Measurements from ENCODE around the gene TRIM71.

Gene TRIM71

DNA sequence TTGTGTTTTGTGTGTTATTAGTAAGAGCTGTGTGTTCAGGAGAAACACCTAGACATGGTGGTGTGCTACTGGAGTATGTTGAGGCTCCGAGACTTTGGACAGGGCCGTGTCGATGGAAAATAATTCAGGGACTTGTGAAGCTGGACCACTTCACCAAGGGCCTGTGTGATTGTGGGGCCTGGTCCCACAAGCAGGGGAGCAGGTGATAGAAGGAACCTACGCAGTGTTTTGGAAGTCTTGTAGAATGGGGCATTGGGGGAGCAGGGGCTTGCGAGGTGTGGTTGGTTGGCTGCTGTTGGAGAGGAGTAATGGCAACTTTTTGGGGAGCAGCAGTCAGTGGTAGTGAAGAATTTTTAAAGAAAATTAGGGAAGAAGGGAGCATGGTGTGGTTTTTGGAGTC, 48.7 kb downstream of the TRIM71 start:
- no peak for DNase-seq (ENCODE audit: low read depth)

- DNase-seq (ENCODE audit: low read depth) = no peak
These were observed 50.2 kb downstream of the TRIM71 start for GRCh38 chr3:32867954-32868353.

DNA sequence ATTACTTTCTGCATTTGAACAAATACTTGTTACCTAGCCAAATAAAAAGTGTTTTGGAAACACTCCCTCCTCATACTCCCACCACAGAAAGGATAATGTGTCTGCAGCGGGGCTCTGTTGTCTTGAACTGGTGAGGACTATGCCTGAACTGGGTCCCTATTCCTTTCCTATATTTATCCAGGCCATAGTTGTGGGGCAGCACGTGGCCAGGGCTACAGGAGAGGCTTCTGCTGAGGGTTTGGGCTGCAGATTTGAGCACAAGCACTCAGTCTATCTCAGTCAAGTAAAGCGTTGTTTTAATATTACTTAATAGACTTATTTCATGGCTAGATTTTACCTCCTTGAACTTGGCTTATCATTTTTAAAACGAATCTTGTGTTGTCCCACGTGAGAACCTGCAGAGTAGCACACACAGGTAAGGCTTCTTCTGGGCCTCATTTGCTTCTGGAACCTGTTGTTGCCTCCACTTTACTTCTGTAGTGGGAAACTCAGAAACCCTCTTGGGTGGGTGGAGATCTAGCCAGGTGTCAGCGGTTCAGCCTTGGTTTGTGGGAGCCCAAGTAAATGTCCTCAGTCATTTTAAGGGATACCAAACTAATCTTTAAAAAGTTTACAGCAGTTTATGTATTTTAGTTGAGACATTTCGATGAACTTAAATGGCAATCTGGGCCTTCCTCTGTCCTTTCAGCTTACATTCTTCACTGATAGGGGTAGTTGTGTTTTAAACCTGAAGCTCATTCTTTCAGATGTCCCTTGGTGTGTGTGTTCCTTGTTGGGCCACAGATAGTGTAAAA, 51.1 kb downstream of the TRIM71 start:
- DNase-seq (ENCODE audit: low read depth) = no peak

DNA sequence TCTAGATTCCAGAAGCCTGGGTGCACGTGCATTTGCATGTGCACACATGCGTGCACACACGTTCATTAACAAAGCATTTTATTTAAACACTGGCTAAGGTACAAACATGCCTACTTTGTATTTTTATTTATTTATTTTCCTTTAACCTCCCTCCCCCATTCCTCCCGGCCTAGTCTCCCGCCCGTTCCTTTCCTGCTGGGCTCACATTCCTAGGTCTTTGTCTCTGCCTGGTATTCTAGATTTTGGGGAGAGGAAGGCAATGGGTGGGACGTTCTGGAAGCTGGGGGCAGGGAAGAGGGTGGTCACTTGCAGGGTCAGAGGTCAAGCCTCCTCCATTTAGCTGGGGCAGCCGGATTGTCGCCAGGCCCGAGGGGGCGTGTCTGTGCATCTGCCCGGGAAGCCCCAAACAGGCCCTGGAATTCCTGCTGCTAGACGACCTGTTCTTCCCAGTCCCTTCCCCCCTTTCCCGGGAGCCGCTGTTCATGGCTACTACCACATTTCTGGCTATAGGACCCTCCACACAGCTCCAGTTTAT, 51.8 kb downstream of the TRIM71 start:
- no peak for DNase-seq (ENCODE audit: low read depth)

- no peak for DNase-seq (ENCODE audit: low read depth)
These were observed 52.7 kb downstream of the TRIM71 start for GRCh38 chr3:32870373-32871095.

GRCh38 chr3:32871273-32871672, 53.5 kb downstream of the TRIM71 start:
- no peak for DNase-seq (ENCODE audit: low read depth)

- DNase-seq (ENCODE audit: low read depth) = no peak
These were observed 54.9 kb downstream of the TRIM71 start for GRCh38 chr3:32872487-32873382.

DNA sequence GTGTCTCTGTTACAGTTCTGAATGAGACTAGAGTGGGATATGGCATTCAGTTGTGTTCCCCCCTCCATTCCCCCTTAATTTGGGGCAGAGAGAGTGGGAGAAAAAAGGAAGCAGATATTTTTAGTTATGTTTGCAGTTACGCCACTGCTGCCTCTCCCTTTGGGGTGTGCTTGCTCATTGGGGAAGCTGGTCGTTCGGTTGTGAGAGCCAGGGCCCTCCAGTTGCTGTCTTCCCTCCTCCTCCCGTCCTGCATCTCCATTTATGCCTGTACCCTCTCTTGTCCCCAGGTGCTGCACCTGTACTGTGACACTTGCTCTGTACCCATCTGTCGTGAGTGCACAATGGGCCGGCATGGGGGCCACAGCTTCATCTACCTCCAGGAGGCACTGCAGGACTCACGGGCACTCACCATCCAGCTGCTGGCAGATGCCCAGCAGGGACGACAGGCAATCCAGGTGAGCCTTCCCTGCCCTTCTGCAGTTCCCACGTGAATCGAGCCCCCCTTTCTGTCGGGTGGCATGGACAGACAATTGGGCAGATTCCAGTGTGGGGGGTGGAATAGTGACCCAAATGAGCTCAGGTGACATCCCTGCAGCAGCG, 55.8 kb downstream of the TRIM71 start:
- no peak for DNase-seq (ENCODE audit: low read depth)

DNA sequence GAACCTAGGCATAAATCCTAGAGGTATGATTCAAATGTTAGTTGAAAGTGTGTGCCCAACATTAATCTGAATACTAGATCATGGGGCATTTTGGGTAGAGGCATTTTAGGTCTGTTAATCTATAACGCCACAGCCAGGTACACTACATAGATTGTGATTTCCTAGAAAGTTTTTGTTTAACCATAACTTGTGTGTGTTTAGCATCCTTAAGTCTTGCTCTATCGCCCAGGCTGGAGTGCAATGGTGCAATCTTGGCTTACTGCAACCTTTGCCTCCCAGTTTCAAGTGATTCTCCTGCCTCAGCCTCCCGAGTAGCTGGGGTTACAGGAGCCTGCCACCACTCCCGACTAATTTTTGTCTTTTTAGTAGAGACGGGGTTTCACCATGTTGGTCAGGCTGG, 59.1 kb downstream of the TRIM71 start:
- DNase-seq (ENCODE audit: low read depth) = no peak

DNA sequence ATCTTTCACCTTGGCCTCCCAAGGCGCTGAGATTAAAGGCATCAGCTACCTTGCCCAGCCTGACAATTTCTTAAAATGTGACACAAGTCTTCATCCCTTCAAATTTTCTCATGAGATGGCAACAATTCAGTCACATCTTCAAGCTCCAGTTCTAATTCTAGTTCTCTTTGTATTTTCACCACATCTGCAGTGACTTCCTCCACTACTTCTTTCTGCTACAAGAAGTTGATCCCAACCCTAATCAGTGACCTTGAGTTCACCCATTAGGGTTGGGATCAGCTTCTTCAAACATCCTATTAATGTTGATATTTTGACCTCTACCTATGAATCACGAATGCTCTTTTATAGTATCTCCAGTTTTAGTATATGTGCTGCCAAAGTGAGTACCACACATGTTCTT, 59.8 kb downstream of the TRIM71 start:
- DNase-seq (ENCODE audit: low read depth) = no peak

- DNase-seq (ENCODE audit: low read depth) = no peak
These were observed 62.4 kb downstream of the TRIM71 start for GRCh38 chr3:32880225-32880624.

DNA sequence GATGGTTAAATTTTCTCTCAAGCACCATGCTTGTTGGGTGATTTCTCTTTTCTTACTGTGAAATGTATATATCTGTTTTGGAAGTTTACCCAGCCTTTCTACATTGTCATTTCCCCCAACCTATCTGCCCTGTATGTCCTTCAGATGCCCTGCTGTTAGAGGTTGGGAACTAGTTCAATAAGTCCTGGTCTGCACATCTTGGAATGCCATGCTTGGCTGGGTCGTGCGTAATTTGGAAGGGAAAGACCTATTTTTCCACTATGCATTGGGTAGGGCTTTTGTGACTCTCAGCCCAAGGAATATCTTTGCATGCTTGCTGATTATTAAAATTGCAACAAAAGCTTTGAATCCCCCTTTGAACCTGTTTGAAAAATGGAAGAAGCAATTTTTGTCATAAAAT, 63.8 kb downstream of the TRIM71 start:
- DNase-seq (ENCODE audit: low read depth) = no peak

DNA sequence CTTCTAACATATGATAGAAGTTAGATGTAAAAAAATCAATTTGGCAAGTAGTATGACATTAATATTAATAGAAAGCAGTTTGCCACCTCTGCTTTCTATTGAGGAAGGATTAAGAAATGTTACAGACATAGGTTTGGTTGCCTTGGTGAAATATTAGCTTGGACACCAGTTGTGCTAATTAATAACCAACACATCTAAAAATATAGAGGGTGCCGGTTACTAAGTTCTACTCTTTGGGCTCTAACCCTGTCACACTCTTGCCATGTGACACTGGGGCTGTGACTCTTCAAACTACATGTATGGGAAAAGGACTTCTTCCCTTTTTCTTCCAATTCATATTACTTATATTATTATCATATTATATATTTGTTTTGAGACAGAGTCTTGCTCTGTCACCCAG, 64.4 kb downstream of the TRIM71 start:
- no peak for DNase-seq (ENCODE audit: low read depth)

DNA sequence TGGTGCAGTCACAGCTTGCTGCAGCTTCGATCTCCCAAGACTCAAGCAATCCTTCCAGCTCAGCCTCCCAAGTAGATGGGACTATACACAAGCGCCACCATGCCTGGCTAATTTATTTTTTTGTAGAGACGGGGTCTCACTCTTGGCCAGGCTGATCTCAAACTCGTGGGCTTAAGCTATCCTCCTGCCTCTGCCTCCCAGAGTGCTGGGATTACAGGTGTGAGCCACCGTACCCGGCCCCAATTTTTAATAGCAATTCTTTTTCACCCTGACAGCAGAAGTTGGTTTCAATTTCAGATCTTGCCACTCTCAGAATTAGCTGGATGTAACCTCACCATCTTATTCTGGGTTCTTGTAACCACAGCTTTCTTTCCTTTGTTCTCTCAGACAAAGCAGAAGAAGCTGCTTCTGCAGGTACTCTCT, 64.8 kb downstream of the TRIM71 start:
- DNase-seq (ENCODE audit: low read depth) = no peak

DNA sequence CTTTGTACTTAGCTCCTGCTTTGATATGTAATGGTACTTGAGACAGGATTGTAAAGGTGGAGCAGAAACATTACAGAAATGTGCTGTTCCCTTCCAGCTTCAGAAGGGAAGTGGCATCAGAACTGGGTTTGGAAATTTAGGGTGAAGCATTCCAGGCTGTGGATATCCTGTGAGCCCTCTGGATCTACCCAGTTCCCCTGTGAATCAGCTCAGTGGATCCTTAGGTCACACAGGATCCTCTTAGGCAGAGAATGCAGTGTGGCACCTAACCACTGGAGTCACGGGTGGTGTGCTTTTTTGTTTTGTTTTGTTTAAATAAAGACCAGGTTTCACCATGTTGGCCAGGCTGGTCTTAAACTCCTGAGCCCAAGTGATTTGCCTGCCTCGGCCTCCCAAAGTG, 66.0 kb downstream of the TRIM71 start:
- DNase-seq (ENCODE audit: low read depth) = no peak

- no peak for DNase-seq (ENCODE audit: low read depth)
These were observed 66.8 kb downstream of the TRIM71 start for GRCh38 chr3:32884591-32884990.

GRCh38 chr3:32885283-32885901, 67.6 kb downstream of the TRIM71 start:
- no peak for DNase-seq (ENCODE audit: low read depth)

DNA sequence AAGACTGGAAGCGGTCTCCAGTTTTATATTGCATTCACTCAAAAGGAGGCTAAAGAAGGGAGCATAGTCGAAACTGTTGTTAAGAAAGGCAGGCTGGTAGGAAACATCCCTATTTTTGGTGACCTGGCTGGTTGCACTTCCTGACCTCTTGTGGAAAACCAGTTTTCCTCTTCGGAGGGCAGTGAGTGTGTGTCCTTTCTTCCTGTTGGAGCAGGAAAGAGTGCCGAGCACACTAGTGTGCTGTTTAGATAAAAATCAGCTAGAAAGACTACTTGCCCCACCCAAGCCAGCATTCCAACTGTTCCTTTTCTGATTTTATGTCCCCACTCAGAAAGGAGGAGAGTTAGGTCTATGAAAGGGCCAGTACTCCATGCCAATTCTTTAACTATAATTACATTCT, 68.5 kb downstream of the TRIM71 start:
- no peak for DNase-seq (ENCODE audit: low read depth)

- DNase-seq (ENCODE audit: low read depth) = no peak
These were observed 69.1 kb downstream of the TRIM71 start for GRCh38 chr3:32886911-32887310.

- no peak for DNase-seq (ENCODE audit: low read depth)
These were observed 70.9 kb downstream of the TRIM71 start for GRCh38 chr3:32888739-32889138.

Measured in activated gamma-delta T cell treated with anti-CD3 and anti-CD28 coated beads, Interleukin-2, amount 50 U/mL, for 16 hours (primary cell).